Dermis microvascular lymphatic vessel endothelial cell (primary cell): ENCODE results near the gene SLC37A1. TPM values are rescaled to one million over a fixed set of nuclear protein-coding genes. Genes with fewer than 3 reads are reported as not detected.

ENCODE experiments used
- total RNA-seq: library from RNA; depleted of rRNA; stranded (reverse); fragments of >200 nt; gene quantifications from 2 replicates; pipeline ENCODE4 v1.2.1, GENCODE V29; 2014

Gene SLC37A1
- total RNA-seq, 1 donor from 2014 or later = 10.7 TPM

Other genes with a start within 250 kb of the SLC37A1 start
- 204 and 290 TPM in 2 replicates for gene TFF3, start 198.4 kb upstream of the SLC37A1 start, total RNA-seq
- gene TFF2, start 162.9 kb upstream of the SLC37A1 start, total RNA-seq = not detected in 2 replicates
- gene TFF1, start 147.3 kb upstream of the SLC37A1 start, total RNA-seq = not detected in 2 replicates
- gene TMPRSS3, start 117.8 kb upstream of the SLC37A1 start, total RNA-seq = under 0.01 TPM in 1 of 2 replicates, not detected in the other
- gene UBASH3A, start 110.0 kb upstream of the SLC37A1 start, total RNA-seq = not detected in 2 replicates
- gene RSPH1, start 17.6 kb upstream of the SLC37A1 start, total RNA-seq = under 0.01 TPM in 1 of 2 replicates, not detected in the other
- gene PDE9A, start 139.8 kb downstream of the SLC37A1 start, total RNA-seq = 1.4 and 4.7 TPM in 2 replicates